ENCODE results near the gene HSPA1L.

DNA sequence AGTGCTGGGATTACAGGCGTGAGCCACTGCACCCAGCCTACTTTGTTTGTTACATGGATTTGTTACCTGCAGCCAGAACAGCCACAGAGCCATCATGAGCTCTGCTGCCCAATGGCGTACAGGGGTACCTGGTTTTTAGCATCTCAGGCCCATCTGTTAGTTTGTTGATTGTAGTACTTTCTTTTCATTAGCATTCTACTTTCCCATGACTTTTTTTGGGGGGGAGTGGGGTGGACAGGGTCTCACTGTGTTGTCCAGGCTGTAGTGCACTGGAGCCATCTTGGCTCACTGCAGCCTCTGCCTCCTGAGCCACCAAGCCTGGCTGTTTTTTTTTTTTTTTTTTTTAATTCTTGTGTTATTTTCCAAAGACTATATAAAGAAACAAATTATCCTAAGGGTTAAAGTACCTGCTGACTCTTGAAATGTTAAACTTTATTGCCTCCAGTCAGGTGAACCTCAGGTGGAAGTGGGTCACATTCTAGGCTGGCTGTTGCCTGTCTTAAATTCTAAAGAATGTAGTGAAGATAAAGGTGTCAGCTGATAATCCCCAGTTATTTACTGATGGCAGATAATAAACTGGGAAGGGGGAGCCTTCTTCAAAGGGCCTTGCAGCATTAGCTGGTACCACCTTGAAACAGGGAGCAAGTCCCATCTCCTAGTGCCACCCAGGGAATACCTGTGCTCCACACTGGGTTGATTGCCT, 32.3 kb upstream of the HSPA1L start:
- TF ChIP-seq ZNF274 (IDR thresholded peaks at IDR 0.05; ENCODE audit: low read depth, low read length) = no peak
- no peak for TF ChIP-seq YY1 (IDR thresholded peaks at IDR 0.05; ENCODE audit: insufficient read depth, insufficient read length)
- no peak for TF ChIP-seq SUZ12 (IDR thresholded peaks at IDR 0.05; ENCODE audit: extremely low read depth, insufficient read depth, insufficient read length)

Measured in NT2/D1 (cell line).